HG03159 (cell line): ENCODE measurements around the gene TMEM179.

Experiments
- ATAC-seq: cut with Tn5 transposase; IDR thresholded peaks from one replicate; pipeline ENCODE4 v1.9.1; 2021; ENCODE audit warnings: mild to moderate bottlenecking, moderate library complexity; ENCODE audit not compliant: unreplicated experiment

The TMEM179 gene

GRCh38 chr14:104600141-104600643 is 4.4 kb downstream of the TMEM179 start:
- no peak for ATAC-seq

GRCh38 chr14:104599446-104599845 is 5.1 kb downstream of the TMEM179 start:
- ATAC-seq, result no peak

GRCh38 chr14:104598910-104599273 is 5.7 kb downstream of the TMEM179 start:
- no peak for ATAC-seq

GRCh38 chr14:104598039-104598909 is 6.3 kb downstream of the TMEM179 start:
- ATAC-seq, result no peak

GRCh38 chr14:104597576-104597975 is 7.0 kb downstream of the TMEM179 start:
- ATAC-seq, result no peak

GRCh38 chr14:104596927-104597351 is 7.6 kb downstream of the TMEM179 start:
- ATAC-seq, result no peak

- no peak for ATAC-seq
Observed at GRCh38 chr14:104596451-104596918, 8.1 kb downstream of the TMEM179 start.

- ATAC-seq, result no peak
Observed at GRCh38 chr14:104595911-104596450, 8.6 kb downstream of the TMEM179 start.

GRCh38 chr14:104595116-104595675 is 9.4 kb downstream of the TMEM179 start:
- no peak for ATAC-seq

GRCh38 chr14:104594310-104595046 is 10.1 kb downstream of the TMEM179 start:
- ATAC-seq, result no peak

- no peak for ATAC-seq
Observed at GRCh38 chr14:104593710-104594136, 10.8 kb downstream of the TMEM179 start.

- ATAC-seq, result no peak
Observed at GRCh38 chr14:104593241-104593701, 11.3 kb downstream of the TMEM179 start.

- no peak for ATAC-seq
Observed at GRCh38 chr14:104592785-104593184, 11.8 kb downstream of the TMEM179 start.

GRCh38 chr14:104592292-104592672 is 12.3 kb downstream of the TMEM179 start:
- ATAC-seq, result no peak

GRCh38 chr14:104591506-104592291 is 12.9 kb downstream of the TMEM179 start:
- no peak for ATAC-seq

- ATAC-seq, result no peak
Observed at GRCh38 chr14:104591031-104591430, 13.5 kb downstream of the TMEM179 start.

GRCh38 chr14:104590240-104590965 is 14.2 kb downstream of the TMEM179 start:
- ATAC-seq, result no peak

GRCh38 chr14:104589338-104590195 is 15.0 kb downstream of the TMEM179 start:
- no peak for ATAC-seq
